Left ventricle myocardium inferior (tissue), 1 donor: ENCODE data around the gene MTHFR. TPM values are rescaled to one million over a fixed set of nuclear protein-coding genes. Genes with fewer than 3 reads are reported as not detected.

Experiments
- DNase-seq: peaks from one replicate; pipeline ENCODE4 v3.0.0-alpha.2; 2020
- H3K27ac ChIP-seq: fragments of 200-600 bp; replicated peaks from 2 replicates; pipeline ENCODE4 v1.8.0; 2021
- H3K27me3 ChIP-seq: fragments of 200-600 bp; 2 replicates; pipeline ENCODE4 v1.8.0; 2021; ENCODE audit warnings: low read depth
- H3K36me3 ChIP-seq: fragments of 200-600 bp; 2 replicates; pipeline ENCODE4 v1.8.0; 2021
- H3K4me1 ChIP-seq: fragments of 200-600 bp; 2 replicates; pipeline ENCODE4 v1.8.0; 2021
- H3K4me3 ChIP-seq: fragments of 200-600 bp; 2 replicates; pipeline ENCODE4 v1.8.0; 2021; ENCODE audit warnings: mild to moderate bottlenecking, moderate library complexity
- H3K9me3 ChIP-seq: fragments of 200-600 bp; replicated peaks from 2 replicates; pipeline ENCODE4 v1.8.0; 2021
- intact Hi-C: fragments of 100-400 bp; cut with micrococcal nuclease; formaldehyde crosslinking; loops from one replicate; pipeline ENCODE4 v1.11.0; 2022
- total RNA-seq: library from RNA; stranded (reverse); fragmentation: NEBNext Ultra II Directional; extraction: Animal tissue kit (Norgen Biotek cat#: 25700); gene quantifications from one replicate; pipeline ENCODE4 v1.2.1, GENCODE V29; 2021
- TF ChIP-seq, protein P1 (sequence below): fragments of 200-600 bp; IDR thresholded peaks from 2 replicates; pipeline ENCODE4 v1.8.0; 2021; ENCODE audit warnings: antibody characterized with exemption, mild to moderate bottlenecking, borderline replicate concordance
- donor health status: DM: no; HTN: yes; CAD: no; lungs with severe emphysema.

MTHFR gene
- total RNA-seq, 1 donor from 2014 or later = 40.1 TPM

DNA sequence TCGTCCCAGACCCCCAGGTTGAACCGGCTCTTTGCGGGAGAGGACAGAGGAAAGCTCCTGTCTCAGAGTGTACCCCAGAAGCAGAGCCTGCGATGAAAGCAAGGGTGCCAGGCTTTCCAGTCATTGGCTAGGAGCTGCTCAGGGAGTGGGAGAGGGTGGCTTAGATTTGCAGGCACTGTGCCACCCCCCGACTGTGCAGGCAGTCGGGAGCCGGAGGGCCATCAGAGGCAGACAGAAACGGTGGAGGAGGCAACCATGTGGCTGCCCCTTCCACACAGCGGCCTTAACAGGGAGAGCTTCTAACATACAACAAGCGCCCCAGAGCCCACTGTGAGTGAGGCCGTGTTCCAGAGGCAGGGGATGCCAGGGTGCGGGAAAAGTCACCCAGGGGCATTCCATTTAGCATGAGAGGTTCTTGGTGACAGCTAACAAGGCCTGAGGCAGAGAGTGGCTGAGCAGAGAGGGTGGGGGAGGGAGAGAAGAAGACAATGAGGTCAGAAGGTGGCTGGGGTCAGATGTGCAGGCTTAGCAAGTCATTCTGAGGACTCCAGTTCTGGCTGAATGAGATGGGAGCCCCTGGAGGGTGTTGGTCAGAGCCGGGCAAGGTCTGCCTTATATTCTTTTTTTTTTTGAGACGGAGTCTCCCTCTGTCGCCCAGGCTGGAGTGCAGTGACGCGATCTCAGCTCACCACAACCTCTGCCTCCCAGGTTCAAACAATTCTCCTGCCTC, 53.2 kb downstream of the MTHFR start:
- TF ChIP-seq, protein P1, sequence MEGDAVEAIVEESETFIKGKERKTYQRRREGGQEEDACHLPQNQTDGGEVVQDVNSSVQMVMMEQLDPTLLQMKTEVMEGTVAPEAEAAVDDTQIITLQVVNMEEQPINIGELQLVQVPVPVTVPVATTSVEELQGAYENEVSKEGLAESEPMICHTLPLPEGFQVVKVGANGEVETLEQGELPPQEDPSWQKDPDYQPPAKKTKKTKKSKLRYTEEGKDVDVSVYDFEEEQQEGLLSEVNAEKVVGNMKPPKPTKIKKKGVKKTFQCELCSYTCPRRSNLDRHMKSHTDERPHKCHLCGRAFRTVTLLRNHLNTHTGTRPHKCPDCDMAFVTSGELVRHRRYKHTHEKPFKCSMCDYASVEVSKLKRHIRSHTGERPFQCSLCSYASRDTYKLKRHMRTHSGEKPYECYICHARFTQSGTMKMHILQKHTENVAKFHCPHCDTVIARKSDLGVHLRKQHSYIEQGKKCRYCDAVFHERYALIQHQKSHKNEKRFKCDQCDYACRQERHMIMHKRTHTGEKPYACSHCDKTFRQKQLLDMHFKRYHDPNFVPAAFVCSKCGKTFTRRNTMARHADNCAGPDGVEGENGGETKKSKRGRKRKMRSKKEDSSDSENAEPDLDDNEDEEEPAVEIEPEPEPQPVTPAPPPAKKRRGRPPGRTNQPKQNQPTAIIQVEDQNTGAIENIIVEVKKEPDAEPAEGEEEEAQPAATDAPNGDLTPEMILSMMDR = no peak
- no peaks in the 10 kb centered on the region for H3K27me3 ChIP-seq
- H3K4me3 ChIP-seq = no peak overlapping the region
- H3K36me3 ChIP-seq = peaks cover 25% of the 10 kb centered on the region
- DNase-seq = no peak
- H3K4me1 ChIP-seq = no peaks in the 10 kb centered on the region
- H3K27ac ChIP-seq = no peak overlapping the region
- intact Hi-C loops = no loop called here
- H3K9me3 ChIP-seq = no peaks in the 10 kb centered on the region

DNA sequence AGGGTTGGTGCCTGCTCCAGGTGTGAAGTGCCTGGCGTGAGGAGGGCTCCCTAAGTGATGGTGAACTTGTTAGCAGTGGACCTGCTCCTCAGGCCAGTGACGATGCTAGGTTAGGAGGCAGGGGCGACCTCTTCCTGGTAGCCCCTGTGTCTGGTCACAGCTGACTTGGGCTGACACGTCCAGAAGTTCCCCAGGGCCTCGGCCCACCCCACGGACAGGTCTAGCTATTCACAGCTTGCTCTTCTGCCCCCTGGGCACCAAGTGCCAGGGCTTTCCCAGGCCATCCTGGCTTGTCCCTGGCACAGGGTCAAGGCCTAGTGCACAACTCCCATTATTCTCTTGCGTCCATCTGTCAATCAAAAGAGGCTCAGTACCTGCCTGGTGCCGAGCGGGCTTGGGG, 54.7 kb downstream of the MTHFR start:
- Histone ChIP-seq H3K36me3 (peaks cover 30% of the 10 kb centered on the region), H3K4me1 (peaks cover 14% of the 10 kb centered on the region), H3K4me3 (no peak overlapping the region), H3K27me3 (no peaks in the 10 kb centered on the region), H3K9me3 (no peaks in the 10 kb centered on the region), H3K27ac (no peak overlapping the region)
- DNase-seq = no peak
- intact Hi-C loops = no loop called here
- TF ChIP-seq, protein P1 = no peak

DNA sequence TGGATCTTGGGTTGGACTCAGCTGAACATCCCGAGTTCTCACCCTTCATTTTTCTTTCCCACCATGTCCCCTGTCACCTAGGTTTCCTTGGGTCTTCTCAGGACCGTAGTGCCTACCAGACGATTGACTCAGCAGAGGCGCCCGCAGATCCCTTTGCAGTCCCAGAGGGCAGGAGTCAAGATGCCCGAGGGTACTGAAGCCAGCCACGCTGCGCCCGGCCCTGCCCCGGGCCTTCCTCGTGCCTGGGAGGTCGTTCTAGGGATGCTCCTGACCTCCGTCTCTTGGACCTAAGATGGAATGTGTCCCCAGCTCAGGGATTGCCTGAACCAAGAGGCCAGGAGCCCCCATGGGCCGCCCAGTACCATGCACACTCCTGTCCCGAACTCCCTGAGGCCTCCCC, 55.8 kb downstream of the MTHFR start:
- TF ChIP-seq, protein P1 = no peak
- Histone ChIP-seq H3K9me3 (no peaks in the 10 kb centered on the region), H3K27ac (no peak overlapping the region), H3K4me1 (peaks cover 15% of the 10 kb centered on the region), H3K4me3 (no peak overlapping the region), H3K27me3 (no peaks in the 10 kb centered on the region), H3K36me3 (peaks cover 39% of the 10 kb centered on the region)
- intact Hi-C loops = no loop called here
- no peak for DNase-seq

DNA sequence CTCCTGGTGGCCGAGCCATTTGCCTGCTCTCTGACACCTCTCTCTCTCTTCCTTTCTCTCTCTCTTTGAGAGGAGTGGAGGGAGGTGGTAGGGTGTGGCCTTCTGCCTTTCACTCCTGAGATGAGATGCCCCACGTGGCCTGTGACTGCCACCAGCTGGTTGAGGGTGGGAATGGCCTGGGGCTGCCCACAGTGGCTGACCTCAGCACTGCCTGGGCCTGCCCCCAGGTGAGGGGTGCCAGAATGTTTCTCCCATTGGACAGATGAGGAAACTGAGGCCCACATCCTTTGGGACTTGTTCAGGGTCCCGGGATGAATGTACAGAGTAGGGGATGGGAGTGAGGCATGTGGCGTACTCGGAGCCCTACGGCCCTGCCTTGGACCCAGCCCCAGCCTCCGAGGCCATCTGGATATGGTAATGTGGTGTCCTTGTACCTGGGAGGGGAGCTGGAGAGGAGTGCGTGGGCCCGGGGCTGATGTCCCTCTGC, 56.5 kb downstream of the MTHFR start:
- H3K9me3 ChIP-seq = no peaks in the 10 kb centered on the region
- intact Hi-C loops = no loop called here
- H3K36me3 ChIP-seq = peaks cover 39% of the 10 kb centered on the region
- peak; percentile 33 for DNase-seq
- H3K27me3 ChIP-seq = no peaks in the 10 kb centered on the region
- H3K4me3 ChIP-seq = no peak overlapping the region
- H3K27ac ChIP-seq = no peak overlapping the region
- TF ChIP-seq, protein P1 = peak; percentile 57
- H3K4me1 ChIP-seq = peaks cover 15% of the 10 kb centered on the region

DNA sequence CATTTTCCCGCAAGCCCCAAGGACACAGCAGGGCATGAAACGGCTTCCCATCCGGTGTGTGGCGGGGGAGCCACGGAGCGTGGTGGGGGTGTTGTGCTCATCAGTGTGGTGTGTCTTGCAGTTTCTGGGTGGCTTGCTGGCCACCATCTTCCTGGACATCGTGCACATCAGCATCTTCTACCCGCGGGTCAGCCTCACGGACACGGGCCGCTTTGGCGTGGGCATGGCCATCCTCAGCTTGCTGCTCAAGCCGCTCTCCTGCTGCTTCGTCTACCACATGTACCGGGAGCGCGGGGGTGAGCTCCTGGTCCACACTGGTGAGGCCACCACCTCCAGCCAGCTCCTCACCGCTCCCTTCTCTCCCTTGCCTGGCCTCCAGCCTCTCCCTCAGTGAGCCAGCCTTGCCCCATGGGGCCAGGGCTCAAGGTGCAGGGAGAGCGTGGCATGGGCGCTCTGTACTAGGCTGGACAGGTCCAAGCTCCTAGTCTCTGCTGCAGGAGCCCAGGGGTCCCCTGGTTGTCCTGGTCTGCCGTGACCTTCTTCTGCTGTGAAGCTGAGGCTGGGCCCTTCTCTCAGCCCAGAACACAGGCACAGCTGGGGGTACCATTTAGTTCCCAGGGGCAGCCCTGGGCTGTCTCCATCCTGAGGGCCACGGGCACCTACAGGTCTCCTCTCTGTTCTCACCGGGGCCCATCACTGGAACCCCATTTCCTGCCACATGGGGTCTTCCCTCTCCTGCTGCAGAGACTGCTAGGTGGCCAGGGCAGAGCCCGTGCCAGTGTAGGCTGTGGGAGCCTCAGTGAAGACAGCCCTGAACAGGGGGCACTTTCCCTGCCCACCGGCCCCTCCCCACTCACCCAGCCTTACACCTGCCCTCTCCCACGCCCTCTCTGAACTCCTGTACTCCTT, 57.2 kb downstream of the MTHFR start:
- Histone ChIP-seq H3K27ac (no peak overlapping the region), H3K4me1 (peaks cover 15% of the 10 kb centered on the region), H3K27me3 (no peaks in the 10 kb centered on the region), H3K36me3 (peaks cover 39% of the 10 kb centered on the region), H3K4me3 (no peak overlapping the region), H3K9me3 (no peaks in the 10 kb centered on the region)
- intact Hi-C loops = no loop called here
- DNase-seq = no peak
- TF ChIP-seq, protein P1 = no peak
